GM12878 (cell line): ENCODE measurements around the gene PDLIM3.

Experiments used
- CEBPB ChIP-seq, 2 experiments: fragments of 150-350 bp in 1 of 2; IDR thresholded peaks; 2 replicates each; pipeline ENCODE4 v1.6.1; 2012 to 2014; ENCODE audit warnings: low read depth in 2 of 2, low read length in 2 of 2, borderline replicate concordance in 1 of 2, inconsistent platforms in 1 of 2
- ESRRA ChIP-seq: IDR thresholded peaks from 2 replicates; pipeline ENCODE4 v1.6.1; 2012; ENCODE audit warnings: mild to moderate bottlenecking, low read length, improper control_type of control experiment
- EZH2 ChIP-seq: IDR thresholded peaks from 2 replicates; pipeline ENCODE4 v1.6.1; 2012; ENCODE audit warnings: low read depth, mild to moderate bottlenecking, control low read depth, inconsistent platforms, low read length, borderline replicate concordance; ENCODE audit not compliant: control insufficient read depth
- MXI1 ChIP-seq: fragments of 150-350 bp; IDR thresholded peaks from 2 replicates; pipeline ENCODE4 v1.6.1; 2011; ENCODE audit warnings: low read depth, mild to moderate bottlenecking, inconsistent platforms, low read length, improper control_type of control experiment
- ZNF384 ChIP-seq: IDR thresholded peaks from 2 replicates; pipeline ENCODE4 v1.6.1; 2012; ENCODE audit warnings: low read depth, mild to moderate bottlenecking, low read length, improper control_type of control experiment, borderline replicate concordance
- TF ChIP-seq, protein P1 (sequence below): fragments of 450-650 bp; IDR thresholded peaks from 2 replicates; pipeline ENCODE4 v1.6.1; 2016; ENCODE audit warnings: mild to moderate bottlenecking

DNA sequence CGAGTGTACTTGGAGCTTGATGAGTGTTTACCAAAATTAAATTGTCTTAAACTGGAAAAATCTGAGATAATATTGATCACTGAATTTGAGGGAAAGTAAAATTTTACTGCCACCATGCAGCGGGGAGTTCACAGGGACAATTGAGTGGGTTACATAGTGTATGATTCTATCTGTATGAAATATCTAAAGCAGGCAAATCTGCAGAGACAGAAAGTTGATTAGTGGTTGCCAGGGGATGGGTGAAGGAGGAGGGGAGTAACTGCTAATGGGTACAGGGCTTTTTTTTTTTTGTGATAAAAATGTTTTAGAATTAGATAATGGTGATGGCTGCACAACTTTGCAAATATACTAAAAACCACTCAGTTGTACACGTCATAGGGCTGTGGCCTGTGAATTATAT, 35.4 kb upstream of the PDLIM3 start:
- TF ChIP-seq CEBPB (IDR thresholded peaks at IDR 0.05; ENCODE audit: borderline replicate concordance in 1 of 2, low read depth in 2 of 2, low read length in 2 of 2) = no peak
- TF ChIP-seq EZH2 = no peak
- TF ChIP-seq ESRRA = no peak
- TF ChIP-seq, protein P1, sequence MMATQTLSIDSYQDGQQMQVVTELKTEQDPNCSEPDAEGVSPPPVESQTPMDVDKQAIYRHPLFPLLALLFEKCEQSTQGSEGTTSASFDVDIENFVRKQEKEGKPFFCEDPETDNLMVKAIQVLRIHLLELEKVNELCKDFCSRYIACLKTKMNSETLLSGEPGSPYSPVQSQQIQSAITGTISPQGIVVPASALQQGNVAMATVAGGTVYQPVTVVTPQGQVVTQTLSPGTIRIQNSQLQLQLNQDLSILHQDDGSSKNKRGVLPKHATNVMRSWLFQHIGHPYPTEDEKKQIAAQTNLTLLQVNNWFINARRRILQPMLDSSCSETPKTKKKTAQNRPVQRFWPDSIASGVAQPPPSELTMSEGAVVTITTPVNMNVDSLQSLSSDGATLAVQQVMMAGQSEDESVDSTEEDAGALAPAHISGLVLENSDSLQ = no peak
- TF ChIP-seq ZNF384 = no peak
- no peak for TF ChIP-seq MXI1
